Lower lobe of right lung (tissue), 2 donors: ENCODE measurements around the gene BICC1. TPM values are rescaled to one million over a fixed set of nuclear protein-coding genes. Genes with fewer than 3 reads are reported as not detected.

Experiments
- ATAC-seq, 2 donors: fragments of 200-7000 bp; cut with Tn5 transposase; one replicate each; pipeline ENCODE4 v1.9.1; 2020 to 2022; ENCODE audit warnings: mild to moderate bottlenecking in 2 of 2, moderate library complexity in 2 of 2
- DNase-seq: peaks from one replicate; pipeline ENCODE4 v3.0.0-alpha.2; 2020
- H3K27ac ChIP-seq: fragments of 200-600 bp; one replicate; pipeline ENCODE4 v1.8.0; 2022
- H3K27me3 ChIP-seq: fragments of 200-600 bp; one replicate; pipeline ENCODE4 v1.8.0; 2022; ENCODE audit warnings: low read depth
- H3K36me3 ChIP-seq: fragments of 200-600 bp; one replicate; pipeline ENCODE4 v1.8.0; 2022; ENCODE audit warnings: mild to moderate bottlenecking
- H3K4me1 ChIP-seq: fragments of 200-600 bp; one replicate; pipeline ENCODE4 v1.8.0; 2022
- H3K4me3 ChIP-seq: fragments of 200-600 bp; one replicate; pipeline ENCODE4 v1.8.0; 2022; ENCODE audit warnings: mild to moderate bottlenecking
- H3K9me3 ChIP-seq: fragments of 200-600 bp; one replicate; pipeline ENCODE4 v1.8.0; 2022
- intact Hi-C: fragments of 100-400 bp; cut with DNase I; formaldehyde crosslinking; loops from one replicate; pipeline ENCODE4 v1.11.0; 2022
- total RNA-seq: library from RNA; stranded (reverse); fragmentation: NEBNext Ultra II Directional; extraction: Animal tissue kit (Norgen Biotek cat#: 25700); gene quantifications from one replicate; pipeline ENCODE4 v1.2.1, GENCODE V29; 2021
- TF ChIP-seq, protein P1 (sequence below): fragments of 200-600 bp; IDR thresholded peaks from one replicate; pipeline ENCODE4 v1.8.0; 2022; ENCODE audit warnings: antibody characterized with exemption, mild to moderate bottlenecking
- donor health status: DM: no; HTN: yes; CAD: no; lungs with severe emphysema.

The BICC1 gene
- total RNA-seq, 1 donor from 2014 or later, result 11.0 TPM

DNA sequence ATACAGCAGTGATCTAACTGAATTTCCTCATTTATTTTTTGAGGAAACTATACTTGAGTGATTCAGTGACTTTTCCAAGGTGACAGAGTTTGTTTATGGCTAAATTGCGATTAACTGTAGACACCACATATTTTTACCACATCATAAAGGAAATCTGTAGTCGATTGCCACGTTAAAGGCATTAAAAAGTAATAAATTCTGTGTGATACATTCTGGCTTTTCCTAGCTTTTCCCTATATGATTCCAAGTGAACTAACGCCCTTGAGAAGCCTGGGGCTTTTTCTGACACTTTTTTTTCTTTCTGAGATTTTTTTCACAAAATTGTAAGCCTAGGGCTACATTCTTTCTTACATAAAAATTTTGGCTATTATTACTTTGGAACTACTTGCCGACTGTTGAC lies 266.9 kb downstream of the BICC1 start:
- H3K36me3 ChIP-seq, result no peaks in the 10 kb centered on the region
- no peak for DNase-seq
- H3K4me3 ChIP-seq, result no peak overlapping the region
- H3K9me3 ChIP-seq, result no peaks in the 10 kb centered on the region
- TF ChIP-seq, protein P1, sequence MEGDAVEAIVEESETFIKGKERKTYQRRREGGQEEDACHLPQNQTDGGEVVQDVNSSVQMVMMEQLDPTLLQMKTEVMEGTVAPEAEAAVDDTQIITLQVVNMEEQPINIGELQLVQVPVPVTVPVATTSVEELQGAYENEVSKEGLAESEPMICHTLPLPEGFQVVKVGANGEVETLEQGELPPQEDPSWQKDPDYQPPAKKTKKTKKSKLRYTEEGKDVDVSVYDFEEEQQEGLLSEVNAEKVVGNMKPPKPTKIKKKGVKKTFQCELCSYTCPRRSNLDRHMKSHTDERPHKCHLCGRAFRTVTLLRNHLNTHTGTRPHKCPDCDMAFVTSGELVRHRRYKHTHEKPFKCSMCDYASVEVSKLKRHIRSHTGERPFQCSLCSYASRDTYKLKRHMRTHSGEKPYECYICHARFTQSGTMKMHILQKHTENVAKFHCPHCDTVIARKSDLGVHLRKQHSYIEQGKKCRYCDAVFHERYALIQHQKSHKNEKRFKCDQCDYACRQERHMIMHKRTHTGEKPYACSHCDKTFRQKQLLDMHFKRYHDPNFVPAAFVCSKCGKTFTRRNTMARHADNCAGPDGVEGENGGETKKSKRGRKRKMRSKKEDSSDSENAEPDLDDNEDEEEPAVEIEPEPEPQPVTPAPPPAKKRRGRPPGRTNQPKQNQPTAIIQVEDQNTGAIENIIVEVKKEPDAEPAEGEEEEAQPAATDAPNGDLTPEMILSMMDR, result no peak
- intact Hi-C loops, result no loop called here
- ATAC-seq, result no peak
- no peaks in the 10 kb centered on the region for H3K27me3 ChIP-seq
- H3K4me1 ChIP-seq, result peaks cover 12% of the 10 kb centered on the region
- no peak overlapping the region for H3K27ac ChIP-seq

GRCh38 chr10:58780476-58780875 lies 267.8 kb downstream of the BICC1 start:
- no peak for DNase-seq
- H3K27ac ChIP-seq, result no peak overlapping the region
- intact Hi-C loops, result no loop called here
- no peak for ATAC-seq
- no peaks in the 10 kb centered on the region for H3K36me3 ChIP-seq
- H3K27me3 ChIP-seq, result no peaks in the 10 kb centered on the region
- peaks cover 16% of the 10 kb centered on the region for H3K4me1 ChIP-seq
- TF ChIP-seq, protein P1, result no peak
- no peaks in the 10 kb centered on the region for H3K9me3 ChIP-seq
- no peak overlapping the region for H3K4me3 ChIP-seq

DNA sequence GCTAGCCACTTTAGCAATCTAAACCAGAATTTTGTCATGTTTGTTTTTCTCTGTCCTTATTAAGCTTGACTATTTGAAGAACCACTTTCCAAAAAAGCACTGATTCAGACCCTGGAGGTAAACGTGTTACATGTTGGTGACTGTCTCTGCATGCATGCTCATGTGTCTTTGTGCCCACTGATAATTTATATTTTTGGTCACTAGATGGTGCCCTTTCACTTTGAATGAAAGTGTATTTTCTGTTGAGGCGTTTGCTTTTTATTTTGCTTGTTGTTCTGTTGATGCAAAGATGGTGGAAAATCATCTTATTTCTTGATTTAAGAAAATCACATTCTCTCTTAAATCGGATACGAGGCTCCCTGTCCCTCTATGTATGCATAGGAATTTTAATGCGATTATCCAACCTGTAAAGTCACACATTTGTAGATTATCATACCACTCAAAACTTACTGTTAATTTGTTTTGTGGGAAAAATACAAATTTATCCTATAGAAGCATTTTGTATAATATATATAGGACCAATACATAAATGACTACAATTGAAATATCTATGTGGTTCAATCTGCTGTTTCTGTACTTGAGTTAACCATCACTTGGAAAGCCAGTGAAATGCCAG lies 269.3 kb downstream of the BICC1 start:
- intact Hi-C loops, result no loop called here
- H3K4me1 ChIP-seq, result peaks cover 16% of the 10 kb centered on the region

DNA sequence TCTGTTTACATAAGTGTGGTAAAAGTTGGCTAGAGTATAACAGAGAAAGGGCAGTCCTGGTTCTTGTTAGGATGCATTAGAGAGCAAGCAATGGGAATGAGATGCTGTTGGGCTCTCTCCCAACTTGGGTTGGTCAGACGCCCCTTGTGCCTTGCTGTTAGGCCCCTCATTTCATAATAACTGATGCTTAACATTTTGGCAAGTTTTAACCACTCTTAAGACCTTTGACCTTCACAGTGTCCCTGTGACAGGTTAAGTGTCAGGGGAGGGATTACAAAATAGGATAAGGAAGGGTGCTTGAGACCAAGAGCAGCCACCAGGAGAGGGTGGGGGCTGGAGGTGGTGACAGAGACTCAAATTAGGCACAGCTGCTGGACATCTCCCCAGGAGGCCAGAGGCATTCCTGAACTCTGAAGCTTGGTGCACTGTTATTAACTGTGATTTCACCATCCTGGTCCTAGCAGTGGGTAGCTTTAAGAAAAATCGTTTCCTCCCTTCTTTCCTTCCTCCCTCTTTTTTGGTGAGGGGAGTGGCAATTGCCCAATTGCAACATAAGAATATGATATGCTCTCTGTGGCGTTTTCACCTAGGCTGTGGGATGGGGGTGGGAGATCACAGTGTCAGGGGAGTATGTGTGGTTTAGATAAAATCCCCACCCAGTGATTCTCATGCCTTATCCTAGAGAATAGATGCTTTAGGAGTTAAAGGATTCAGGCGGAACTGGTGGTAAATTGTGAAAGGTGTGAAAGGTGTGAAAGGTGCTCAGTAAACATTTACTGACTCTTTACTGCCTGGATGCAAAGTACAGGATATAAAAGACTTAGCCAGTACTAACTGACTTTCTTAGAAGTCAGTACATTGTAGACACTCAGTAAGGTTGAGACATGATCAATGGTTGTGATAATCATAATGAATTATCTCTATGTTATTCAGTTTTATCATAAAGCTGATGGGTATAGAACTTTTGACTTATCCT lies 270.5 kb downstream of the BICC1 start:
- TF ChIP-seq, protein P1, result no peak
- Histone ChIP-seq H3K4me1 (peaks cover 16% of the 10 kb centered on the region), H3K27me3 (no peaks in the 10 kb centered on the region), H3K9me3 (no peaks in the 10 kb centered on the region), H3K36me3 (no peaks in the 10 kb centered on the region), H3K27ac (no peak overlapping the region), H3K4me3 (no peak overlapping the region)
- ATAC-seq (peak; percentile 47 to 56), DNase-seq (no peak)
- intact Hi-C loops, result no loop called here

More for the DNA sequence above, 269.3 kb downstream of the BICC1 start:
- H3K36me3 ChIP-seq, result no peaks in the 10 kb centered on the region
- no peak overlapping the region for H3K4me3 ChIP-seq
- no peaks in the 10 kb centered on the region for H3K27me3 ChIP-seq
- H3K9me3 ChIP-seq, result no peaks in the 10 kb centered on the region
- ATAC-seq (peak in 1 of 2 donors; percentile 64), DNase-seq (no peak)
- TF ChIP-seq, protein P1, result peak; percentile 55
- H3K27ac ChIP-seq, result no peak overlapping the region

GRCh38 chr10:58784361-58784760 lies 271.7 kb downstream of the BICC1 start:
- DNase-seq (no peak), ATAC-seq (no peak)
- intact Hi-C loops, result no loop called here

More at GRCh38 chr10:58784361-58784760, 271.7 kb downstream of the BICC1 start:
- Histone ChIP-seq H3K4me1 (peaks cover 16% of the 10 kb centered on the region), H3K4me3 (no peak overlapping the region), H3K27ac (no peak overlapping the region), H3K27me3 (no peaks in the 10 kb centered on the region), H3K36me3 (no peaks in the 10 kb centered on the region), H3K9me3 (no peaks in the 10 kb centered on the region)
- TF ChIP-seq, protein P1, result no peak
